Stimulated activated CD4-positive, alpha-beta T cell treated with anti-CD3 and anti-CD28 coated beads, Interleukin-12 subunit alpha, Interleukin-12 subunit beta, amount 100 ng/mL, for 48 hours (primary cell): ENCODE data around the gene PFKFB3.
"Not testable (repeated sequence)": the region's sequence is repeated elsewhere in the genome, so short reads cannot be mapped to it uniquely, and the experiment has no call there.

Source experiments
- DNase-seq, 3 donors: peaks; one replicate each; pipeline ENCODE4 v3.0.0-alpha.2; 2020; ENCODE audit warnings: low read depth in 2 of 3, low spot score in 1 of 3

The PFKFB3 gene

DNA sequence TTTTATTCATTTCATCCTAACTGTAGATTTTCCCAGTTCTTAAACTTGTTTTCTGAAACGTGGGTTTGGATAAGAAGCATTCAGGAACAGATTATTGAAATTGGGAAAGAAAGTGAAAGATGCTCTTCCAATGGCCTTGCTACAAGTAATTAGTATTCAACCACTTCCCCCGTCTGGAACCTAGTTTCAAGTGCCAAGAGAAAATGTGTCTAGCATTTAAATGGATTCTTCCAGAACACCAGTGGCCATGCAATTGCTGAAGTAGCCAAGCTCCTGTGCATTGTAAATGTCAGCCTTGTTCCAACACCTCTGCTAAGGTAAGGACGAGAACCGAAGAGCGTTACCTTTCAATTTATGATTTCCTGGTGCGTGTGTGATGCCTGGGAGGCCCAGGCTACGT lies 68.2 kb downstream of the PFKFB3 start:
- DNase-seq: no peak

DNA sequence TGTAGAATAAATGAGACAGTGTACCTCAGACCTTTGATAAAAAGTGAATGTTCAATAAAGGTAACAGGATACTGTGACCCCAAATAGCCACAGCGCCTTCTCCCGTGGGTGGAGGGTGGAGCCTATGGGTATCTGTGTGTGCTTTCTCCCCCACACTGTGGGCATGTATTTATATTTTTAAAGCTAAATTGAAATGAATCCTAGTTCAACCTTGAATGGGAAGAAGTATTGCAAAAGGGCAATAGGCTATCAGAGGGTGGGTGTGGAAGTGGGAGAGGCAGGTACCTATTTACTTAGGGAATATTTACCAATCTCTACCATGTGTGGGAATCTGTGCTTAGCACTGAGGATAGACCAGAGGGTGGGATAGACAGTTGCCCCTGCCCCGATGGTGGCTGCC lies 68.9 kb downstream of the PFKFB3 start:
- no peak for DNase-seq

DNA sequence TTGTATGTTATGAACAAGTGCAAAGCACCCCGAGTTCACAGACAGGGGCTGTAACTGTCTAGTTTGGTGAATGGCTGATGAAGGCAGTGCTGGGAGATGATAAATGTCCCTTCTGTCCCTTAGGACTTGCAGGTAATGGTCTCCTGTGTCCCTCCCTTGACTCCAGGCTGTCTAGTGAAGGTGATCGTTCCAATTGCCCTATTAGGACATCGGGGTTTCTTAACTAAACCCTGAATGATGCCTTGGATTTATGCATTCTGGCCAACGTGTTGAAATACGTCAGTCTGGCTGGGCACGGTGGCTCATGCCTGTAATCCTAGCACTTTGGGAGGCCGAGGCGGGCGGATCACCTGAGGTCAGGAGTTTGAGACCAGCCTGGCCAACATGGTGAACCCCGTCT lies 69.4 kb downstream of the PFKFB3 start:
- no peak for DNase-seq

DNA sequence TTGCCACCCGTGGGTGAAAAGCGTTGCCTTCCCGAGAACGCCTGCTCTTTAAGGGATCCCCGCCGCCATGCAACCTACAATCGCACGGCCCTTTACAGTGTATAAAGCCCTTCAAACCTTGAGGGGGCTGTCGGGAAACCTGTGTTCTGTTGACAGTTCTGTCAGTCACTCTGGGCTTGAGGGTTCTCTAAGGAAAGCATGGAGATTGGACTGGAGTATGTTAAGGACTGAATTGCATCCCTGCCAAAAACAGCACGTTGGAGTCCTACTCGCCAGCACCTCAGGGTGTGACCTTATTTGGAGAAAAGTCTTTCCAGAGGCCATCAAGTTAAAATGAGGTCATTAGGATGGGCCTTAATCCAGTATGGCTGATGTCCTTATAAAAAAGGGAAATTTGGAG lies 70.6 kb downstream of the PFKFB3 start:
- DNase-seq: no peak

DNA sequence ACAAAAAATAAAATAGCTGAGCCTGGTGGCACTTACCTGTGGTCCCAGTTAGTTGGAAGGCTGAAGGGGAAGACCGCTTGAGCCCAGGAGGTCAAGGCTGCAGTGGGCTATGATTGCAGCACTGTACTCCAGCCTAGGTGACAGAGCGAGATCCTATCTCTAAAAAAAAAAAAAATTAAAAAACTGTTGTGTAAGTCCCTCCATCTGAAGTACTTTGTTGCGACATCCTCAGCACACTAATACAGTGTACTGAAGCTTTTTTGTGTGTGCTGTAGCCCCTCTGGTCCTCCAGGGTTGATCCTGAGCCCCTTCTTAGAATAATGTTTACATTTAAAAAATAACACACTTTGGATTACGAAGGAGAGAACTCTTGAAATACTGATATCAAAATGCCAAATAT lies 71.3 kb downstream of the PFKFB3 start:
- no peak for DNase-seq

DNA sequence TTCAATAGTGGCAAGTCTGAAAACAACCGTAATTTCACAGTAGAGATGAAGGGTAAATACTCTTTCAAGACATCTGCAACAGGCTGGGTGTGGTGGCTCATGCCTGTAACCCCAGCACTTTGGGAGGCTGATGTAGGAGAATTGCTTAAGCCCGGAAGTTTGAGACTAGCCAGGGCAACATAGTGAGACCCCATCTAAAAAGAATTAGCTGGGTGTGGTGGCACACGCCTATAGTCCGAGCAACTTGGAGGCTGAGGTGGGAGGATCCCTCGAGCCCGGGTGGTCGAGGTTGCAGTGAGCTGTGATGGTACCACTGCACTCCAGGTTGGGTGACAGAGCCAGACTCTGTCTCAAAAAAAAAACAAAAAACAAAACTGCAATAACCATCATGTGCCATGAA lies 71.8 kb downstream of the PFKFB3 start:
- DNase-seq: no peak

GRCh38 chr10:6275022-6275997 lies 72.6 kb downstream of the PFKFB3 start:
- DNase-seq: peak; percentile 83 to 95 (median 88)

GRCh38 chr10:6276356-6276755 lies 73.6 kb downstream of the PFKFB3 start:
- no peak for DNase-seq

DNA sequence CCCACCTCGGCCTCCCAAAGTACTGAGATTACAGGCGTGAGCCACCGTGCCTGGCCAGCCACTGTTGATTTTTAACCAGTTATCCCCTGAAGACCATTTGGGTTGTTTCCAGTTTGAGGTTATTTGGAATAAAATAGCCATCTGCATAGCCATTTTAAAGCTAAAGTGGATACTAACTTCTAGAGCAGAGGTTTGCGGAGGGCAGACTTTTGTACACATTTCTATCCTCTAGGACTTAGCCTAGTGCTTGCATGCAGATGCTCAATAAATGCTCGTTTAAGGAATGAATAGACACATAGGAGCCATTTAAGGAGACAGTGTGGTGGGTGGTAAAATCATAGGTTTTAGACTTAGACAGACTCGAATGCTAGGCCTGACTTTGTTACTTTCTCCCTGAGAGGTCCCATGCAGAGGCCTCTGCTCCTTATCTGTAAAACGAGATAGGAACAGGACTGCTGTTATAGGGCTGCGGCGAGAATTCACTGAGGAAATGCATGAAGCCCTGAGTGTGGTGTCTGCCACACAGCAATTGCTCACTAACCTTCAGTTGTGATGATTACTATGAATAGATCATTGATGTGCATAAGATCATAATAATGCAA lies 75.9 kb downstream of the PFKFB3 start:
- DNase-seq: no peak

GRCh38 chr10:6279540-6280267 lies 77.0 kb downstream of the PFKFB3 start:
- no peak for DNase-seq

- DNase-seq: no peak
These were observed 77.6 kb downstream of the PFKFB3 start for GRCh38 chr10:6280291-6280690.

- DNase-seq: no peak
These were observed 79.8 kb downstream of the PFKFB3 start for GRCh38 chr10:6282454-6282958.

DNA sequence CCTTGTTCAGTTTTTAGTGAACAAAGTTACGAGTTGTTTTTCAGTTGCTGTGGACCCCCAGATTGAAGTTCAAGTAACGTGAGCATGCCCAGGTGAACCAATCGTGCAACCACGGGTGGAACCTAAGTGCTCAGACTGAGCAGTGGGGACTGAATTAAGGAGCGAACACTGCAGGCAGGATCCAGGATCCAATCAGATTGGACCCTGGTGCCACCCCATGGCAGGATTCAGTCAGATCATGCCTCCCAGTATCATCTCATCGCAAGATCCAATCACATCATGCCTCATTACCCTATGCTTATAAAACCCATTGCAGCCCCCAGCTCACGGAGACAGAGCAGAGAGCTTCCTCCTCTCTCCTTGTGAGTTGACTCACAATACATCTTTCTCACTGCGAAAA lies 80.9 kb downstream of the PFKFB3 start:
- DNase-seq: no peak

GRCh38 chr10:6290621-6291020 lies 87.9 kb downstream of the PFKFB3 start:
- DNase-seq: not testable (repeated sequence)

GRCh38 chr10:6292741-6293151 lies 90.0 kb downstream of the PFKFB3 start:
- DNase-seq: no peak

GRCh38 chr10:6296425-6296824 lies 93.7 kb downstream of the PFKFB3 start:
- DNase-seq: not testable (repeated sequence)

DNA sequence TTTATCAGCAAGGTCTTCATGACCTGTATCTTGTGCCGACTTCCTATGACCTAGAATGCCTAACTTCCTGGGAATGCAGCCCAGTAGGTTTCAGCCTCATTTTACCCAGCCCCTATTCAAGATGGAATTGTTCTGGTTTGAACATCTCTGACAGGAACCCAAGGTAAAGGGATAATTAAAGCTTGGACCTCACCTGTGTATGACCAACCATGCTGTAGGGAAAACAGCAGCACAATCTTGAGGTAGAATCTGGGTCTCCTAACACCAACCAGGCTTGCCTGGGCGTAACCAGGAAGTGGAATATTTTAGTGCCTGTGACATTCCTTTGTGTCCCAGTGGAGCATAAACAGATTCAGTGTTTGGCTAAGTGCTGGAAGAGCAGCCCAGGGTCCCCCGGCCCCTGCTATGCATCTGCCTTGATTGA lies 94.1 kb downstream of the PFKFB3 start:
- DNase-seq: no peak

DNA sequence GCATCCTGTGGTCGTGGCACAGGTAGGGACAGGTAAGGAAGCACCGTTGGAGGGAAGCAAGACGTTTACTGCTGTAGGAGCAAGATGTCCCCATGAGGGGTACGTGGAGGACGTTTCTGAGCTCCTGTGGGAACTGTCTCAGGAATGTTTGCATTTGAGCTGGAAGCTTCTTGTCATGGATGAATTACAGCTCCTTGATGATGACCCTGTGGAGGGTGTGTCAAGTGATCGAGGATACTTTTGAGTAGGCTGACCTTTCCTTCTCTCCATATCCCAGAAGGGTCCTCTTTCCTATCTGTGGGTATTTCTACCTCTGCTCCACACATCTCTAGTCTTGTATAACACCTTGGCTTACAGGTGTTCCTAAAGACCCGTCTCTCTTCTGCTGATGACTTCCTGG lies 94.8 kb downstream of the PFKFB3 start:
- DNase-seq: no peak

GRCh38 chr10:6297951-6298381 lies 95.2 kb downstream of the PFKFB3 start:
- no peak for DNase-seq

- no peak for DNase-seq
These were observed 95.7 kb downstream of the PFKFB3 start for GRCh38 chr10:6298428-6298827.

DNA sequence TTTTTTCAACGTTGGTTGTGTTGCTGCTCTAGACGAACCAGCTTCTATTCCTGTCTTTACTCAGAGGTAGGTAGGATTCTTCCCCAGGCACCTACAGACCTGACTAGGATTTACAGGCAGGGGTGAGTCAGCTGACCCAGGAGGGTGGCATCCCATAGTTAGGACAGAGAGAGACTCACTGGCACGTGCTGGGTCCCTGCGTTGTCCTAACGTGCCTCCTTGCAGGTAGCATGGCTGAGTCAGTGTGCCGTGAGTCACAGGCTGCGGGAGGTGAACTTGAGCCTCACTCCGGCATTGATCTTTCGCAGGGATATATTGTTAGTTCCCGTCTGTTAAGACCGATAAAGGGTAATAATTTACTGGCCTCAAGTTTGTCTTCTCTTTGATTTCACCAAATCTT lies 96.5 kb downstream of the PFKFB3 start:
- DNase-seq: peak in 1 of 3 donors; percentile 41

- no peak for DNase-seq
These were observed 97.0 kb downstream of the PFKFB3 start for GRCh38 chr10:6299743-6300105.
